DND-41 (cell line): Measurements from ENCODE around the gene TBCA.

Experiments
- ATAC-seq: fragments of 200-7000 bp; cut with Tn5 transposase; 3 replicates; pipeline ENCODE4 v1.9.1; 2021; ENCODE audit warnings: low read depth; ENCODE audit not compliant: insufficient read depth
- DNase-seq: peaks from one replicate; pipeline ENCODE4 v3.0.0-alpha.2; 2020
- H2AFZ ChIP-seq: 2 replicates; pipeline ENCODE4 v1.6.0; 2012; ENCODE audit warnings: low read depth, low read length
- H3K27ac ChIP-seq: 2 replicates; pipeline ENCODE4 v1.5.1; 2012; ENCODE audit warnings: low read length, inconsistent platforms
- H3K27me3 ChIP-seq: fragments of 200-600 bp; sonication (generic); 2 replicates; pipeline ENCODE4 v1.6.0; 2012; ENCODE audit warnings: low read length, mild to moderate bottlenecking, inconsistent platforms; ENCODE audit not compliant: insufficient read depth, poor library complexity
- H3K36me3 ChIP-seq: 2 replicates; pipeline ENCODE4 v1.5.1; 2012; ENCODE audit warnings: low read length, inconsistent platforms; ENCODE audit not compliant: insufficient read depth
- H3K4me1 ChIP-seq: 2 replicates; pipeline ENCODE4 v1.5.1; 2012; ENCODE audit warnings: mild to moderate bottlenecking, low read length; ENCODE audit not compliant: insufficient read depth
- H3K4me2 ChIP-seq: 2 replicates; pipeline ENCODE4 v1.6.0; 2012; ENCODE audit warnings: mild to moderate bottlenecking, moderate library complexity, low read length, inconsistent platforms; ENCODE audit not compliant: insufficient read depth
- H3K4me3 ChIP-seq, 2 experiments: fragments of 200-600 bp in 1 of 2; shearing (Covaris generic) in 1 of 2; 2 replicates each; pipeline ENCODE4 v1.5.1; 2012 to 2016; ENCODE audit warnings: inconsistent platforms in 2 of 2, low read length in 2 of 2, mild to moderate bottlenecking in 2 of 2, low read depth in 1 of 2, moderate library complexity in 1 of 2
- H3K79me2 ChIP-seq: 2 replicates; pipeline ENCODE4 v1.6.0; 2012; ENCODE audit warnings: low read length, inconsistent platforms; ENCODE audit not compliant: insufficient read depth
- H3K9ac ChIP-seq: 2 replicates; pipeline ENCODE4 v1.6.0; 2012; ENCODE audit warnings: low read depth, mild to moderate bottlenecking, inconsistent platforms, low read length, moderate library complexity
- H3K9me3 ChIP-seq: 2 replicates; pipeline ENCODE4 v1.5.1; 2012; ENCODE audit warnings: low read length, moderate library complexity, mild to moderate bottlenecking, inconsistent platforms; ENCODE audit not compliant: insufficient read depth, severe bottlenecking
- H4K20me1 ChIP-seq: 2 replicates; pipeline ENCODE4 v1.6.0; 2012; ENCODE audit warnings: low read length; ENCODE audit not compliant: insufficient read depth
- EZH2 ChIP-seq: IDR thresholded peaks from 3 replicates; pipeline ENCODE4 v1.6.1; 2012; ENCODE audit warnings: borderline replicate concordance, low read depth, mild to moderate bottlenecking, moderate library complexity, low read length, inconsistent platforms; ENCODE audit not compliant: severe bottlenecking
- TF ChIP-seq, protein P1 (sequence below): IDR thresholded peaks from 2 replicates; pipeline ENCODE4 v1.5.1; 2012; ENCODE audit warnings: borderline replicate concordance, low read length, moderate library complexity, mild to moderate bottlenecking; ENCODE audit not compliant: poor library complexity, severe bottlenecking; ENCODE audit errors: extremely low read depth

The TBCA gene

GRCh38 chr5:77776554-77777206 lies 541 bp upstream of the TBCA start:
- Histone ChIP-seq H3K9me3 (no peaks in the 10 kb centered on the region), H3K4me2 (peak overlapping the region; percentile 88), H2AFZ (peak overlapping the region; percentile 89), H3K27me3 (no peaks in the 10 kb centered on the region), H3K36me3 (peaks cover 25% of the 10 kb centered on the region), H3K4me1 (peaks cover 34% of the 10 kb centered on the region), H3K27ac (peak overlapping the region; percentile 86), H3K79me2 (peaks cover 45% of the 10 kb centered on the region), H3K9ac (peak overlapping the region; percentile 85), H3K4me3 (peak overlapping the region; percentile 26 to 64; a peak in 3 of 4 replicates), H4K20me1 (peaks cover 29% of the 10 kb centered on the region)
- ATAC-seq (no peak), DNase-seq (no peak)
- TF ChIP-seq, protein P1, sequence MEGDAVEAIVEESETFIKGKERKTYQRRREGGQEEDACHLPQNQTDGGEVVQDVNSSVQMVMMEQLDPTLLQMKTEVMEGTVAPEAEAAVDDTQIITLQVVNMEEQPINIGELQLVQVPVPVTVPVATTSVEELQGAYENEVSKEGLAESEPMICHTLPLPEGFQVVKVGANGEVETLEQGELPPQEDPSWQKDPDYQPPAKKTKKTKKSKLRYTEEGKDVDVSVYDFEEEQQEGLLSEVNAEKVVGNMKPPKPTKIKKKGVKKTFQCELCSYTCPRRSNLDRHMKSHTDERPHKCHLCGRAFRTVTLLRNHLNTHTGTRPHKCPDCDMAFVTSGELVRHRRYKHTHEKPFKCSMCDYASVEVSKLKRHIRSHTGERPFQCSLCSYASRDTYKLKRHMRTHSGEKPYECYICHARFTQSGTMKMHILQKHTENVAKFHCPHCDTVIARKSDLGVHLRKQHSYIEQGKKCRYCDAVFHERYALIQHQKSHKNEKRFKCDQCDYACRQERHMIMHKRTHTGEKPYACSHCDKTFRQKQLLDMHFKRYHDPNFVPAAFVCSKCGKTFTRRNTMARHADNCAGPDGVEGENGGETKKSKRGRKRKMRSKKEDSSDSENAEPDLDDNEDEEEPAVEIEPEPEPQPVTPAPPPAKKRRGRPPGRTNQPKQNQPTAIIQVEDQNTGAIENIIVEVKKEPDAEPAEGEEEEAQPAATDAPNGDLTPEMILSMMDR = no peak
- TF ChIP-seq EZH2 = no peak

DNA sequence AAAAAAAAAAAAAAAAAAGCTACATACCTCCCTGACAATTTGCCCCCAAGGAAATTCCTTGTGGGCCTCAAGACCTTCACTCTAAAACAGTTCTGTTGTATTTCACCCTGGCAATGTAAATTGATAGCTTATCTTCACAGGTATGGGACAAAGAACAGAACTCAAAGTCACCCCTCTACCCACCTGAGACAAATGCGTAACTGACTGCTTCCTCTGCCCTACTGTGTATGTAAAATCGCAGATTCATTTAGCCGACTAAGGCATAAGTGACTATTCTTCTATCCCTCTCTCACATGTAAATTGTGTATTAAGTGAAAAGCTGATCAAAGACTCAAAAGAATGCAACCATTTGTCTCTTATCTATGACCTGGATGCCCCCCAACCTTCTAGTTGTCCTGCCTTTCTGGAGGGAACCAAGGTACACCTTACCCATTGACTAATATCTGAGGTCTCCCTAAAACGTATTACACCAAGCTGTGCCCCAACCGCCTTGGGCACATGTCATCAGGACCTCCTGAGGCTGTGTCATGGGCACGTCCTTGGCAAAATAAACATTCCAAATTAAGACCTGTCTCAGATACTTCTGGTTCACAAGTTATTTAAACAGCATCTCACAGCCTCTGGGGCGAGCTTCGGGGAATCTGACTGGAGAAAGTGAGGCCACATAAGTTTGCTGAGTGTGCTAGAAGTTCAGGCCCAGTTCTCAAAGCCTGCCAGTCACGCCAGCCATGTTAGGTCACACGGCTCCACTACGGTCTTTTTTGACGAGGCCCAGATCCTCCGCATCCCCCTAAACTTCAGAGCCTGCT lies 954 bp downstream of the TBCA start:
- TF ChIP-seq EZH2 = no peak
- TF ChIP-seq, protein P1 = no peak
- ATAC-seq (no peak), DNase-seq (no peak)
- H4K20me1 ChIP-seq = peaks cover 41% of the 10 kb centered on the region
- peaks cover 38% of the 10 kb centered on the region for H3K36me3 ChIP-seq
- peak overlapping the region; percentile 88 for H3K4me2 ChIP-seq
- peaks cover 39% of the 10 kb centered on the region for H3K4me1 ChIP-seq
- H3K9ac ChIP-seq = peak overlapping the region; percentile 85
- H3K4me3 ChIP-seq = peak overlapping the region; percentile 64 to 67
- H3K27ac ChIP-seq = peak overlapping the region; percentile 86
- H3K27me3 ChIP-seq = no peaks in the 10 kb centered on the region
- peaks cover 60% of the 10 kb centered on the region for H3K79me2 ChIP-seq
- peak overlapping the region; percentile 89 for H2AFZ ChIP-seq
- H3K9me3 ChIP-seq = no peaks in the 10 kb centered on the region

DNA sequence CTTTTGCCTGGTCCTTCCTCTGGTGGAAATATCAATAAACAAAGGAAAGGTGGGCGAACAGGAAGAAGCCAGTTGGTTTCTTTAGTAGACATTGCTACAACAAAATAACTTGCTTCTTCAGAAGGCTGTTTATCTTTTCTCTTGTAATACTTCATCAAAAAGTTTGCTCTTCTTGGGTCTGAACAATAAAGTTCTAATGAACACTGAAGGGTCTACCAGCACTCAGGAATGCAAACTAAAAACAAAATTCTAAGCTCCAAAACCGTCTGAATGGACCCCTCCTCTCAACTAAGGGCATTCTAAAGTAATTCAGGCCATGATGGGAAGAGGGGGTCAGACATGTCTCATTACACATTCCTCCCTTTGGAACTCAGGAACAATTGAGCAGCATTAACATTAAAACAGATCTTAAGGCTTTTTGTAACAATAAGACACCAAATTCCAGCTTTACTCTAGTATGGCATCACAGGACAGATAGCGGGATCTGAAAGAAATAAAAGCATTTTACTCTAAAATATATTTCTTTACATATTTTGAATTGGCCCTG lies 2.3 kb downstream of the TBCA start:
- H4K20me1 ChIP-seq = peaks cover 49% of the 10 kb centered on the region
- peak overlapping the region; percentile 6 to 64; a peak in 3 of 4 replicates for H3K4me3 ChIP-seq
- H3K79me2 ChIP-seq = peaks cover 73% of the 10 kb centered on the region
- TF ChIP-seq EZH2 = no peak
- TF ChIP-seq, protein P1 = no peak
- 0 out of 2 replicates have a peak overlapping the region, but pooled peaks have one; percentile 32 for H3K27ac ChIP-seq
- peak overlapping the region; percentile 88 for H3K4me2 ChIP-seq
- peaks cover 50% of the 10 kb centered on the region for H3K36me3 ChIP-seq
- no peaks in the 10 kb centered on the region for H3K27me3 ChIP-seq
- no peak for ATAC-seq
- H2AFZ ChIP-seq = no peak overlapping the region
- H3K9me3 ChIP-seq = no peaks in the 10 kb centered on the region
- peak overlapping the region; percentile 0; the same call in 1 of the 2 replicates for H3K9ac ChIP-seq
- no peak for DNase-seq
- H3K4me1 ChIP-seq = peaks cover 39% of the 10 kb centered on the region
